Liver (tissue), 9 donors: ENCODE measurements around the gene PDLIM5. TPM values are rescaled to one million over a fixed set of nuclear protein-coding genes. Genes with fewer than 3 reads are reported as not detected.

Experiments used
- DNase-seq: peaks from one replicate; pipeline ENCODE4 v3.0.0-alpha.2; 2017; ENCODE audit warnings: low spot score
- H3K27ac ChIP-seq, 2 donors: one replicate each; pipeline ENCODE4 v1.7.0; 2013; ENCODE audit warnings: inconsistent platforms in 2 of 2, low read length in 2 of 2, control low read depth in 1 of 2, low read depth in 1 of 2, mild to moderate bottlenecking in 1 of 2
- H3K27me3 ChIP-seq, 4 donors: one replicate each; pipeline versions ENCODE4 v1.6.1 to v1.7.0; 2013; ENCODE audit warnings: low read length in 3 of 4, inconsistent platforms in 1 of 4, mild to moderate bottlenecking in 1 of 4, moderate library complexity in 1 of 4; ENCODE audit not compliant: control insufficient read depth in 4 of 4, insufficient read depth in 4 of 4
- H3K36me3 ChIP-seq, 4 donors: one replicate each; pipeline versions ENCODE4 v1.6.1 to v1.7.0; 2013; ENCODE audit warnings: low read length in 3 of 4, mild to moderate bottlenecking in 3 of 4, low read depth in 1 of 4, moderate library complexity in 1 of 4; ENCODE audit not compliant: control insufficient read depth in 4 of 4, insufficient read depth in 3 of 4
- H3K4me1 ChIP-seq, 4 donors: one replicate each; pipeline versions ENCODE4 v1.6.1 to v1.7.0; 2013; ENCODE audit warnings: low read length in 3 of 4, mild to moderate bottlenecking in 3 of 4, moderate library complexity in 1 of 4; ENCODE audit not compliant: control insufficient read depth in 4 of 4, insufficient read depth in 4 of 4
- H3K4me3 ChIP-seq, 3 donors: one replicate each; pipeline versions ENCODE4 v1.6.1 to v1.7.0; 2013; ENCODE audit warnings: low read length in 3 of 3, control low read depth in 1 of 3, low read depth in 1 of 3, mild to moderate bottlenecking in 1 of 3
- H3K9ac ChIP-seq, 2 donors: one replicate each; pipeline ENCODE4 v1.7.0; 2013; ENCODE audit warnings: low read length in 2 of 2, mild to moderate bottlenecking in 2 of 2, moderate library complexity in 2 of 2, control low read depth in 1 of 2, low read depth in 1 of 2
- H3K9me3 ChIP-seq, 4 donors: one replicate each; pipeline versions ENCODE4 v1.6.1 to v1.7.0; 2013; ENCODE audit warnings: low read length in 3 of 4; ENCODE audit not compliant: control insufficient read depth in 4 of 4
- EGR1 ChIP-seq, 2 donors: IDR thresholded peaks; 2 replicates each; pipeline ENCODE4 v1.6.1; 2016 to 2018; ENCODE audit warnings: antibody characterized with exemption in 2 of 2, low read depth in 2 of 2
- FOXA2 ChIP-seq: IDR thresholded peaks from 2 replicates; pipeline ENCODE4 v1.6.1; 2016; ENCODE audit warnings: antibody characterized with exemption
- GABPA ChIP-seq, 2 donors: IDR thresholded peaks in 1 of 2; conservative IDR thresholded peaks in 1 of 2; 2 replicates each; pipeline ENCODE4 v1.6.1; 2016; ENCODE audit warnings: antibody characterized with exemption in 2 of 2, mild to moderate bottlenecking in 1 of 2, moderate library complexity in 1 of 2
- HNF4A ChIP-seq, 2 donors: conservative IDR thresholded peaks; 2 replicates each; pipeline ENCODE4 v1.6.1; 2016; ENCODE audit warnings: antibody characterized with exemption in 2 of 2, mild to moderate bottlenecking in 2 of 2
- NR2F2 ChIP-seq: IDR thresholded peaks from 2 replicates; pipeline ENCODE4 v1.6.1; 2016; ENCODE audit warnings: antibody characterized with exemption
- RAD21 ChIP-seq, 2 donors: IDR thresholded peaks; 2 replicates each; pipeline ENCODE4 v1.6.1; 2016; ENCODE audit warnings: antibody characterized with exemption in 2 of 2, mild to moderate bottlenecking in 2 of 2
- RXRA ChIP-seq, 2 donors: IDR thresholded peaks; 2 replicates each; pipeline ENCODE4 v1.6.1; 2017 to 2018; ENCODE audit warnings: antibody characterized with exemption in 2 of 2, mild to moderate bottlenecking in 1 of 2
- TAF1 ChIP-seq: conservative IDR thresholded peaks from 2 replicates; pipeline ENCODE4 v1.6.1; 2016; ENCODE audit warnings: antibody characterized with exemption, mild to moderate bottlenecking
- YY1 ChIP-seq: IDR thresholded peaks from 2 replicates; pipeline ENCODE4 v1.6.1; 2016; ENCODE audit warnings: antibody characterized with exemption, mild to moderate bottlenecking
- WGBS: extraction: QIAGEN DNeasy Blood & Tissue Kit; methylation state at CpG from one replicate; pipeline ENCODE4 v1.1.7; 2013; 5-methylcytosine and 5-hydroxymethylcytosine counted together
- polyA plus RNA-seq, 2 donors: library from polyadenylated mRNA; stranded (reverse) in 1 of 2; unstranded in 1 of 2; fragments of 200-250 nt in 1 of 2; fragments of >200 nt in 1 of 2; fragmentation: Nextera tagmentation in 1 of 2; extraction: Ambion mirVana in 1 of 2; gene quantifications; one replicate each; pipeline versions ENCODE4 v1.2.1 to v1.2.3, GENCODE V29; 2013 to 2015
- total RNA-seq, 2 donors: library from RNA; depleted of rRNA; stranded (reverse); fragments of >200 nt; gene quantifications; one replicate each; pipeline ENCODE4 v1.2.3, GENCODE V29; 2014
- TF ChIP-seq, protein P1 (sequence below): IDR thresholded peaks from 2 replicates; pipeline ENCODE4 v1.6.1; 2016; ENCODE audit warnings: antibody characterized with exemption, mild to moderate bottlenecking
- TF ChIP-seq, protein P2 (sequence below): fragments of 150-350 bp; IDR thresholded peaks from 2 replicates; pipeline ENCODE4 v1.5.1; 2017; ENCODE audit warnings: improper control_type of control experiment, low read depth, low read length; ENCODE audit not compliant: missing input control
- TF ChIP-seq, protein P3 (sequence below): IDR thresholded peaks from 2 replicates; pipeline ENCODE4 v1.6.1; 2016; ENCODE audit warnings: antibody characterized with exemption
- TF ChIP-seq, protein P4 (sequence below): IDR thresholded peaks from 2 replicates; pipeline ENCODE4 v1.6.1; 2016; ENCODE audit warnings: antibody characterized with exemption
- TF ChIP-seq, protein P5 (sequence below): IDR thresholded peaks from 2 replicates; pipeline ENCODE4 v1.6.1; 2016; ENCODE audit warnings: antibody characterized with exemption
- donor health status: healthy.
- donor health status: healthy.
- donor health status: healthy.
- donor health status: healthy.
- donor health status: healthy.

The PDLIM5 gene
- total and polyA plus RNA-seq, 4 donors: 19.1 to 114 (median 67.8) TPM

DNA sequence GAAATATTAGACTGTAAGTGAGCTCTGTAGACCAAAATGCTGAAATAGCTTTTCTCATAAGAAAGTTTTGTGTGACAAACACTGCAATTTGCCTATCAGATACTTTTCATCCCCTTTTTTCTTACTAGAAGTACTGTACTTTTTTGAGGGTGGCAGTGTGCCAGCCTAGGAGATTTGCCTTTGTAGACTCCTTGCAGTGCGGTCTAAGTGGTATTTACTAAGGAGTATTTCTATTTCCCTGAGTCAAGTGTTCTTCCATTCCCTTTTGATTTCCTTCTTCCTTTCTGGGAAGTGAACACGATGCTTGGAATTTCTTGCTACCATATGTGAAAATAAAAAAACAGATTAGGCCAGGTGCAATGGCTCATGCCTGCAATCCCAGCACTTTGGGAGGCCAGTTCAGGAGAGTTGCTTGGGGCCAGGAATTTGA, 34.6 kb downstream of the PDLIM5 start (continued):
- TF ChIP-seq, protein P1, sequence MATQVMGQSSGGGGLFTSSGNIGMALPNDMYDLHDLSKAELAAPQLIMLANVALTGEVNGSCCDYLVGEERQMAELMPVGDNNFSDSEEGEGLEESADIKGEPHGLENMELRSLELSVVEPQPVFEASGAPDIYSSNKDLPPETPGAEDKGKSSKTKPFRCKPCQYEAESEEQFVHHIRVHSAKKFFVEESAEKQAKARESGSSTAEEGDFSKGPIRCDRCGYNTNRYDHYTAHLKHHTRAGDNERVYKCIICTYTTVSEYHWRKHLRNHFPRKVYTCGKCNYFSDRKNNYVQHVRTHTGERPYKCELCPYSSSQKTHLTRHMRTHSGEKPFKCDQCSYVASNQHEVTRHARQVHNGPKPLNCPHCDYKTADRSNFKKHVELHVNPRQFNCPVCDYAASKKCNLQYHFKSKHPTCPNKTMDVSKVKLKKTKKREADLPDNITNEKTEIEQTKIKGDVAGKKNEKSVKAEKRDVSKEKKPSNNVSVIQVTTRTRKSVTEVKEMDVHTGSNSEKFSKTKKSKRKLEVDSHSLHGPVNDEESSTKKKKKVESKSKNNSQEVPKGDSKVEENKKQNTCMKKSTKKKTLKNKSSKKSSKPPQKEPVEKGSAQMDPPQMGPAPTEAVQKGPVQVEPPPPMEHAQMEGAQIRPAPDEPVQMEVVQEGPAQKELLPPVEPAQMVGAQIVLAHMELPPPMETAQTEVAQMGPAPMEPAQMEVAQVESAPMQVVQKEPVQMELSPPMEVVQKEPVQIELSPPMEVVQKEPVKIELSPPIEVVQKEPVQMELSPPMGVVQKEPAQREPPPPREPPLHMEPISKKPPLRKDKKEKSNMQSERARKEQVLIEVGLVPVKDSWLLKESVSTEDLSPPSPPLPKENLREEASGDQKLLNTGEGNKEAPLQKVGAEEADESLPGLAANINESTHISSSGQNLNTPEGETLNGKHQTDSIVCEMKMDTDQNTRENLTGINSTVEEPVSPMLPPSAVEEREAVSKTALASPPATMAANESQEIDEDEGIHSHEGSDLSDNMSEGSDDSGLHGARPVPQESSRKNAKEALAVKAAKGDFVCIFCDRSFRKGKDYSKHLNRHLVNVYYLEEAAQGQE: no peak
- TF ChIP-seq FOXA2 (no peak), GABPA (IDR thresholded peaks at IDR 0.05 in 1 of 2, conservative IDR thresholded peaks at IDR 0.05 in 1 of 2) (no peak), RXRA (IDR thresholded peaks at IDR 0.05) (no peak)
- TF ChIP-seq, protein P2, sequence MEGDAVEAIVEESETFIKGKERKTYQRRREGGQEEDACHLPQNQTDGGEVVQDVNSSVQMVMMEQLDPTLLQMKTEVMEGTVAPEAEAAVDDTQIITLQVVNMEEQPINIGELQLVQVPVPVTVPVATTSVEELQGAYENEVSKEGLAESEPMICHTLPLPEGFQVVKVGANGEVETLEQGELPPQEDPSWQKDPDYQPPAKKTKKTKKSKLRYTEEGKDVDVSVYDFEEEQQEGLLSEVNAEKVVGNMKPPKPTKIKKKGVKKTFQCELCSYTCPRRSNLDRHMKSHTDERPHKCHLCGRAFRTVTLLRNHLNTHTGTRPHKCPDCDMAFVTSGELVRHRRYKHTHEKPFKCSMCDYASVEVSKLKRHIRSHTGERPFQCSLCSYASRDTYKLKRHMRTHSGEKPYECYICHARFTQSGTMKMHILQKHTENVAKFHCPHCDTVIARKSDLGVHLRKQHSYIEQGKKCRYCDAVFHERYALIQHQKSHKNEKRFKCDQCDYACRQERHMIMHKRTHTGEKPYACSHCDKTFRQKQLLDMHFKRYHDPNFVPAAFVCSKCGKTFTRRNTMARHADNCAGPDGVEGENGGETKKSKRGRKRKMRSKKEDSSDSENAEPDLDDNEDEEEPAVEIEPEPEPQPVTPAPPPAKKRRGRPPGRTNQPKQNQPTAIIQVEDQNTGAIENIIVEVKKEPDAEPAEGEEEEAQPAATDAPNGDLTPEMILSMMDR: no peak

DNA sequence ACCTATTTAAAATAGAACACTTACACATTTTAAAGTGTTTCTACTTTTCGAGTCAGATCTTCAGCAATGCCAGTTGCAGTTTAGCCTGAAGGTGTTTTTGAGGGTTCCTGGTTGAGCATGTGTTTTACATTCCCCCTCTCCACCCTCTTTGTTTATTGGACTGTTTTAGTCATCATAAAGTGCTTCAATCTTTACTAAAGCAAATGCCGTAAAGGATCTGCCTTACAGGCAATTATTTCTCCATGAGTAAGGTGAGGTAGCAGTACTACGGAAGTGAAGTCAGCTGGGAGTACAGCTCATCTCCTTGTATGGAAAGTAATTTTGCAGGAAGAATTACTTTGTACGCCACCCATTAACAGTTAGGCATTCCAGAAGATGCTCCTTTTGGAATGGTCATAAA, 36.9 kb downstream of the PDLIM5 start:
- peaks cover 0 to 7% (median 0%) of the 10 kb centered on the region in 4 donors for H3K4me1 ChIP-seq
- peaks cover 0 to 2% (median 0%) of the 10 kb centered on the region in 4 donors for H3K36me3 ChIP-seq
- TF ChIP-seq, protein P3, sequence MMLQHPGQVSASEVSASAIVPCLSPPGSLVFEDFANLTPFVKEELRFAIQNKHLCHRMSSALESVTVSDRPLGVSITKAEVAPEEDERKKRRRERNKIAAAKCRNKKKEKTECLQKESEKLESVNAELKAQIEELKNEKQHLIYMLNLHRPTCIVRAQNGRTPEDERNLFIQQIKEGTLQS: no peak
- TF ChIP-seq NR2F2 (no peak), GABPA (IDR thresholded peaks at IDR 0.05 in 1 of 2, conservative IDR thresholded peaks at IDR 0.05 in 1 of 2) (no peak), YY1 (no peak), EGR1 (IDR thresholded peaks at IDR 0.05; ENCODE audit: low read depth in 2 of 2) (no peak), RXRA (IDR thresholded peaks at IDR 0.05) (no peak), HNF4A (conservative IDR thresholded peaks at IDR 0.05) (no peak), RAD21 (IDR thresholded peaks at IDR 0.05) (no peak), TAF1 (no peak)
- TF ChIP-seq, protein P2: no peak
- TF ChIP-seq, protein P4, sequence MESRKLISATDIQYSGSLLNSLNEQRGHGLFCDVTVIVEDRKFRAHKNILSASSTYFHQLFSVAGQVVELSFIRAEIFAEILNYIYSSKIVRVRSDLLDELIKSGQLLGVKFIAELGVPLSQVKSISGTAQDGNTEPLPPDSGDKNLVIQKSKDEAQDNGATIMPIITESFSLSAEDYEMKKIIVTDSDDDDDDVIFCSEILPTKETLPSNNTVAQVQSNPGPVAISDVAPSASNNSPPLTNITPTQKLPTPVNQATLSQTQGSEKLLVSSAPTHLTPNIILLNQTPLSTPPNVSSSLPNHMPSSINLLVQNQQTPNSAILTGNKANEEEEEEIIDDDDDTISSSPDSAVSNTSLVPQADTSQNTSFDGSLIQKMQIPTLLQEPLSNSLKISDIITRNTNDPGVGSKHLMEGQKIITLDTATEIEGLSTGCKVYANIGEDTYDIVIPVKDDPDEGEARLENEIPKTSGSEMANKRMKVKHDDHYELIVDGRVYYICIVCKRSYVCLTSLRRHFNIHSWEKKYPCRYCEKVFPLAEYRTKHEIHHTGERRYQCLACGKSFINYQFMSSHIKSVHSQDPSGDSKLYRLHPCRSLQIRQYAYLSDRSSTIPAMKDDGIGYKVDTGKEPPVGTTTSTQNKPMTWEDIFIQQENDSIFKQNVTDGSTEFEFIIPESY: no peak
- TF ChIP-seq, protein P5, sequence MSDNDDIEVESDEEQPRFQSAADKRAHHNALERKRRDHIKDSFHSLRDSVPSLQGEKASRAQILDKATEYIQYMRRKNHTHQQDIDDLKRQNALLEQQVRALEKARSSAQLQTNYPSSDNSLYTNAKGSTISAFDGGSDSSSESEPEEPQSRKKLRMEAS: no peak
- TF ChIP-seq, protein P1: no peak
- no peak overlapping the region for H3K9ac ChIP-seq
- no peaks in the 10 kb centered on the region for H3K9me3 ChIP-seq
- H3K4me3 ChIP-seq: no peak overlapping the region
- H3K27me3 ChIP-seq: no peaks in the 10 kb centered on the region
- WGBS: 90% methylated on average over 4 of the region's 4 CpGs
- DNase-seq: no peak
- no peak overlapping the region for H3K27ac ChIP-seq
